Hepatocyte (in vitro differentiated cells): Measurements from ENCODE around the gene PAPPA. TPM values are rescaled to one million over a fixed set of nuclear protein-coding genes. Genes with fewer than 3 reads are reported as not detected.

Source experiments
- DNase-seq: peaks from one replicate; pipeline ENCODE4 v3.0.0-alpha.2; 2016; ENCODE audit warnings: low spot score
- H2AFZ ChIP-seq: fragments of 200-600 bp; sonication (generic); 2 replicates; pipeline ENCODE4 v1.6.0; 2016; ENCODE audit warnings: antibody characterized with exemption, mild to moderate bottlenecking
- H3K27ac ChIP-seq: fragments of 200-600 bp; sonication (generic); 2 replicates; pipeline ENCODE4 v1.5.1; 2016; ENCODE audit warnings: mild to moderate bottlenecking
- H3K27me3 ChIP-seq: fragments of 200-600 bp; sonication (generic); 2 replicates; pipeline ENCODE4 v1.6.1; 2016
- H3K36me3 ChIP-seq: fragments of 200-600 bp; sonication (generic); replicated peaks from 2 replicates; pipeline ENCODE4 v1.5.1; 2016; ENCODE audit warnings: low read depth; ENCODE audit not compliant: insufficient read depth
- H3K4me1 ChIP-seq: fragments of 200-600 bp; sonication (generic); 2 replicates; pipeline ENCODE4 v1.5.1; 2016; ENCODE audit warnings: mild to moderate bottlenecking, moderate library complexity; ENCODE audit not compliant: insufficient read depth
- H3K4me2 ChIP-seq: fragments of 200-600 bp; sonication (generic); 2 replicates; pipeline ENCODE4 v1.6.0; 2016
- H3K4me3 ChIP-seq: fragments of 200-600 bp; sonication (generic); 2 replicates; pipeline ENCODE4 v1.5.1; 2016; ENCODE audit warnings: mild to moderate bottlenecking
- H3K79me2 ChIP-seq: fragments of 200-600 bp; sonication (generic); 2 replicates; pipeline ENCODE4 v1.6.0; 2017; ENCODE audit warnings: mild to moderate bottlenecking
- H3K9me2 ChIP-seq: fragments of 200-600 bp; sonication (generic); replicated peaks from 2 replicates; pipeline ENCODE4 v1.6.0; 2017; ENCODE audit warnings: mild to moderate bottlenecking; ENCODE audit not compliant: insufficient read depth
- H3K9me3 ChIP-seq: fragments of 200-600 bp; sonication (generic); 2 replicates; pipeline ENCODE4 v1.5.1; 2016; ENCODE audit warnings: low read depth, mild to moderate bottlenecking
- H4K20me1 ChIP-seq: fragments of 200-600 bp; sonication (generic); 2 replicates; pipeline ENCODE4 v1.6.0; 2016; ENCODE audit warnings: mild to moderate bottlenecking; ENCODE audit not compliant: insufficient read depth, poor library complexity, severe bottlenecking
- EZH2 ChIP-seq: fragments of 200-600 bp; sonication (generic); IDR thresholded peaks from 2 replicates; pipeline ENCODE4 v1.6.1; 2016; ENCODE audit warnings: antibody characterized with exemption, mild to moderate bottlenecking, borderline replicate concordance
- EZH2phosphoT487 ChIP-seq: fragments of 200-600 bp; sonication (generic); IDR thresholded peaks from one replicate; pipeline ENCODE4 v1.6.1; 2018; ENCODE audit warnings: antibody characterized with exemption, mild to moderate bottlenecking, low read depth, moderate library complexity; ENCODE audit not compliant: unreplicated experiment, severe bottlenecking
- WGBS: methylation state at CpG from one replicate; pipeline ENCODE4 v1.1.6; 2016; ENCODE audit warnings: low lambda C conversion rate; ENCODE audit errors: missing lambda C conversion rate; 5-methylcytosine and 5-hydroxymethylcytosine counted together
- polyA plus RNA-seq: library from polyadenylated mRNA; unstranded; fragments of >200 nt; fragmentation: Nextera tagmentation; extraction: Ambion mirVana; gene quantifications from 2 replicates; pipeline ENCODE4 v1.2.1, GENCODE V29; 2016
- total RNA-seq: library from RNA; depleted of rRNA; stranded (reverse); fragments of >200 nt; gene quantifications from 2 replicates; pipeline ENCODE4 v1.2.3, GENCODE V29; 2014
- TF ChIP-seq, protein P1 (sequence below): fragments of 200-600 bp; sonication (generic); IDR thresholded peaks from 2 replicates; pipeline ENCODE4 v1.5.1; 2016; ENCODE audit warnings: antibody characterized with exemption, mild to moderate bottlenecking; ENCODE audit not compliant: poor library complexity

PAPPA gene
- total and polyA plus RNA-seq, 2 experiments from 2014 or later: 2.8 to 12.3 TPM

GRCh38 chr9:116137581-116137980 lies 16.0 kb upstream of the PAPPA start:
- TF ChIP-seq, protein P1, sequence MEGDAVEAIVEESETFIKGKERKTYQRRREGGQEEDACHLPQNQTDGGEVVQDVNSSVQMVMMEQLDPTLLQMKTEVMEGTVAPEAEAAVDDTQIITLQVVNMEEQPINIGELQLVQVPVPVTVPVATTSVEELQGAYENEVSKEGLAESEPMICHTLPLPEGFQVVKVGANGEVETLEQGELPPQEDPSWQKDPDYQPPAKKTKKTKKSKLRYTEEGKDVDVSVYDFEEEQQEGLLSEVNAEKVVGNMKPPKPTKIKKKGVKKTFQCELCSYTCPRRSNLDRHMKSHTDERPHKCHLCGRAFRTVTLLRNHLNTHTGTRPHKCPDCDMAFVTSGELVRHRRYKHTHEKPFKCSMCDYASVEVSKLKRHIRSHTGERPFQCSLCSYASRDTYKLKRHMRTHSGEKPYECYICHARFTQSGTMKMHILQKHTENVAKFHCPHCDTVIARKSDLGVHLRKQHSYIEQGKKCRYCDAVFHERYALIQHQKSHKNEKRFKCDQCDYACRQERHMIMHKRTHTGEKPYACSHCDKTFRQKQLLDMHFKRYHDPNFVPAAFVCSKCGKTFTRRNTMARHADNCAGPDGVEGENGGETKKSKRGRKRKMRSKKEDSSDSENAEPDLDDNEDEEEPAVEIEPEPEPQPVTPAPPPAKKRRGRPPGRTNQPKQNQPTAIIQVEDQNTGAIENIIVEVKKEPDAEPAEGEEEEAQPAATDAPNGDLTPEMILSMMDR: no peak
- no peak for TF ChIP-seq EZH2
- no peak for TF ChIP-seq EZH2phosphoT487
- Histone ChIP-seq H3K4me3 (no peak overlapping the region), H3K27me3 (peaks cover 5% of the 10 kb centered on the region), H3K36me3 (no peaks in the 10 kb centered on the region), H4K20me1 (no peaks in the 10 kb centered on the region), H3K27ac (no peak overlapping the region), H3K9me2 (no peaks in the 10 kb centered on the region), H2AFZ (no peak overlapping the region), H3K79me2 (no peaks in the 10 kb centered on the region), H3K4me2 (no peak overlapping the region), H3K4me1 (no peaks in the 10 kb centered on the region), H3K9me3 (no peaks in the 10 kb centered on the region)
- no peak for DNase-seq
- WGBS: 89% methylated on average over 5 of the region's 5 CpGs

GRCh38 chr9:116141864-116142561 lies 11.6 kb upstream of the PAPPA start:
- WGBS: 83% methylated on average over 6 of the region's 6 CpGs
- Histone ChIP-seq H3K36me3 (no peaks in the 10 kb centered on the region), H3K4me3 (no peak overlapping the region), H3K27ac (no peak overlapping the region), H3K79me2 (no peaks in the 10 kb centered on the region), H2AFZ (no peak overlapping the region), H3K4me1 (peaks cover 4% of the 10 kb centered on the region), H3K9me3 (no peaks in the 10 kb centered on the region), H3K4me2 (no peak overlapping the region), H3K9me2 (no peaks in the 10 kb centered on the region), H3K27me3 (peaks cover 5% of the 10 kb centered on the region), H4K20me1 (no peaks in the 10 kb centered on the region)
- TF ChIP-seq EZH2: no peak
- TF ChIP-seq, protein P1: no peak
- TF ChIP-seq EZH2phosphoT487: no peak
- no peak for DNase-seq

GRCh38 chr9:116142706-116143492 lies 10.7 kb upstream of the PAPPA start:
- Histone ChIP-seq H3K27ac (no peak overlapping the region), H3K4me3 (no peak overlapping the region)

More at GRCh38 chr9:116142706-116143492, 10.7 kb upstream of the PAPPA start:
- Histone ChIP-seq H3K9me2 (no peaks in the 10 kb centered on the region), H3K4me2 (no peak overlapping the region), H3K9me3 (no peaks in the 10 kb centered on the region), H2AFZ (no peak overlapping the region), H4K20me1 (no peaks in the 10 kb centered on the region), H3K27me3 (no peaks in the 10 kb centered on the region), H3K4me1 (peaks cover 4% of the 10 kb centered on the region), H3K36me3 (no peaks in the 10 kb centered on the region), H3K79me2 (no peaks in the 10 kb centered on the region)
- TF ChIP-seq, protein P1: no peak
- 90% methylated on average over 5 of the region's 5 CpGs for WGBS
- DNase-seq: no peak
